Liver (tissue), 9 donors: ENCODE data around the gene ARAP1. TPM values are rescaled to one million over a fixed set of nuclear protein-coding genes. Genes with fewer than 3 reads are reported as not detected.

ENCODE experiments used
- DNase-seq: peaks from one replicate; pipeline ENCODE4 v3.0.0-alpha.2; 2017; ENCODE audit warnings: low spot score
- H3K27ac ChIP-seq, 2 donors: one replicate each; pipeline ENCODE4 v1.7.0; 2013; ENCODE audit warnings: inconsistent platforms in 2 of 2, low read length in 2 of 2, control low read depth in 1 of 2, low read depth in 1 of 2, mild to moderate bottlenecking in 1 of 2
- H3K27me3 ChIP-seq, 4 donors: one replicate each; pipeline versions ENCODE4 v1.6.1 to v1.7.0; 2013; ENCODE audit warnings: low read length in 3 of 4, inconsistent platforms in 1 of 4, mild to moderate bottlenecking in 1 of 4, moderate library complexity in 1 of 4; ENCODE audit not compliant: control insufficient read depth in 4 of 4, insufficient read depth in 4 of 4
- H3K36me3 ChIP-seq, 4 donors: one replicate each; pipeline versions ENCODE4 v1.6.1 to v1.7.0; 2013; ENCODE audit warnings: low read length in 3 of 4, mild to moderate bottlenecking in 3 of 4, low read depth in 1 of 4, moderate library complexity in 1 of 4; ENCODE audit not compliant: control insufficient read depth in 4 of 4, insufficient read depth in 3 of 4
- H3K4me1 ChIP-seq, 4 donors: one replicate each; pipeline versions ENCODE4 v1.6.1 to v1.7.0; 2013; ENCODE audit warnings: low read length in 3 of 4, mild to moderate bottlenecking in 3 of 4, moderate library complexity in 1 of 4; ENCODE audit not compliant: control insufficient read depth in 4 of 4, insufficient read depth in 4 of 4
- H3K4me3 ChIP-seq, 3 donors: one replicate each; pipeline versions ENCODE4 v1.6.1 to v1.7.0; 2013; ENCODE audit warnings: low read length in 3 of 3, control low read depth in 1 of 3, low read depth in 1 of 3, mild to moderate bottlenecking in 1 of 3
- H3K9ac ChIP-seq, 2 donors: one replicate each; pipeline ENCODE4 v1.7.0; 2013; ENCODE audit warnings: low read length in 2 of 2, mild to moderate bottlenecking in 2 of 2, moderate library complexity in 2 of 2, control low read depth in 1 of 2, low read depth in 1 of 2
- H3K9me3 ChIP-seq, 4 donors: one replicate each; pipeline versions ENCODE4 v1.6.1 to v1.7.0; 2013; ENCODE audit warnings: low read length in 3 of 4; ENCODE audit not compliant: control insufficient read depth in 4 of 4
- CTCF ChIP-seq: fragments of 150-350 bp; IDR thresholded peaks from 2 replicates; pipeline ENCODE4 v1.5.1; 2017; ENCODE audit warnings: improper control_type of control experiment, low read depth, low read length; ENCODE audit not compliant: missing input control
- EGR1 ChIP-seq, 2 donors: IDR thresholded peaks; 2 replicates each; pipeline ENCODE4 v1.6.1; 2016 to 2018; ENCODE audit warnings: antibody characterized with exemption in 2 of 2, low read depth in 2 of 2
- FOXA1 ChIP-seq: IDR thresholded peaks from 2 replicates; pipeline ENCODE4 v1.6.1; 2016; ENCODE audit warnings: antibody characterized with exemption
- FOXA2 ChIP-seq: IDR thresholded peaks from 2 replicates; pipeline ENCODE4 v1.6.1; 2016; ENCODE audit warnings: antibody characterized with exemption
- GABPA ChIP-seq, 2 donors: IDR thresholded peaks in 1 of 2; conservative IDR thresholded peaks in 1 of 2; 2 replicates each; pipeline ENCODE4 v1.6.1; 2016; ENCODE audit warnings: antibody characterized with exemption in 2 of 2, mild to moderate bottlenecking in 1 of 2, moderate library complexity in 1 of 2
- HNF4A ChIP-seq, 2 donors: conservative IDR thresholded peaks; 2 replicates each; pipeline ENCODE4 v1.6.1; 2016; ENCODE audit warnings: antibody characterized with exemption in 2 of 2, mild to moderate bottlenecking in 2 of 2
- JUND ChIP-seq, 2 donors: IDR thresholded peaks; 2 replicates each; pipeline ENCODE4 v1.6.1; 2016; ENCODE audit warnings: antibody characterized with exemption in 2 of 2
- MAX ChIP-seq: IDR thresholded peaks from 2 replicates; pipeline ENCODE4 v1.6.1; 2016; ENCODE audit warnings: antibody characterized with exemption
- NR2F2 ChIP-seq: IDR thresholded peaks from 2 replicates; pipeline ENCODE4 v1.6.1; 2016; ENCODE audit warnings: antibody characterized with exemption
- REST ChIP-seq: IDR thresholded peaks from 2 replicates; pipeline ENCODE4 v1.6.1; 2016; ENCODE audit warnings: antibody characterized with exemption, mild to moderate bottlenecking
- RXRA ChIP-seq, 2 donors: IDR thresholded peaks; 2 replicates each; pipeline ENCODE4 v1.6.1; 2017 to 2018; ENCODE audit warnings: antibody characterized with exemption in 2 of 2, mild to moderate bottlenecking in 1 of 2
- TAF1 ChIP-seq: conservative IDR thresholded peaks from 2 replicates; pipeline ENCODE4 v1.6.1; 2016; ENCODE audit warnings: antibody characterized with exemption, mild to moderate bottlenecking
- ZBTB33 ChIP-seq: IDR thresholded peaks from 2 replicates; pipeline ENCODE4 v1.6.1; 2016; ENCODE audit warnings: antibody characterized with exemption
- WGBS: extraction: QIAGEN DNeasy Blood & Tissue Kit; methylation state at CpG from one replicate; pipeline ENCODE4 v1.1.7; 2013; 5-methylcytosine and 5-hydroxymethylcytosine counted together
- polyA plus RNA-seq, 2 donors: library from polyadenylated mRNA; stranded (reverse) in 1 of 2; unstranded in 1 of 2; fragments of 200-250 nt in 1 of 2; fragments of >200 nt in 1 of 2; fragmentation: Nextera tagmentation in 1 of 2; extraction: Ambion mirVana in 1 of 2; gene quantifications; one replicate each; pipeline versions ENCODE4 v1.2.1 to v1.2.3, GENCODE V29; 2013 to 2015
- total RNA-seq, 2 donors: library from RNA; depleted of rRNA; stranded (reverse); fragments of >200 nt; gene quantifications; one replicate each; pipeline ENCODE4 v1.2.3, GENCODE V29; 2014
- TF ChIP-seq, protein P1 (sequence below): IDR thresholded peaks from 2 replicates; pipeline ENCODE4 v1.6.1; 2016; ENCODE audit warnings: antibody characterized with exemption
- donor health status: healthy.
- donor health status: healthy.
- donor health status: healthy.
- donor health status: healthy.
- donor health status: healthy.

ARAP1 gene
- total and polyA plus RNA-seq, 4 donors: 14.4 to 77.8 (median 43.5) TPM

GRCh38 chr11:72636376-72636775 lies 115.8 kb downstream of the ARAP1 start:
- H3K27me3 ChIP-seq: no peaks in the 10 kb centered on the region
- 78% methylated on average over 3 of the region's 3 CpGs for WGBS
- DNase-seq: no peak
- TF ChIP-seq FOXA2: no peak
- no peak for TF ChIP-seq ZBTB33
- TF ChIP-seq JUND (IDR thresholded peaks at IDR 0.05): no peak
- no peak for TF ChIP-seq CTCF
- H3K4me3 ChIP-seq: no peak overlapping the region
- peak overlapping the region in 1 of 2 donors; percentile 52 for H3K27ac ChIP-seq
- H3K4me1 ChIP-seq: peaks cover 0 to 7% (median 0%) of the 10 kb centered on the region in 4 donors
- no peaks in the 10 kb centered on the region for H3K9me3 ChIP-seq
- H3K9ac ChIP-seq: no peak overlapping the region
- H3K36me3 ChIP-seq: no peaks in the 10 kb centered on the region

DNA sequence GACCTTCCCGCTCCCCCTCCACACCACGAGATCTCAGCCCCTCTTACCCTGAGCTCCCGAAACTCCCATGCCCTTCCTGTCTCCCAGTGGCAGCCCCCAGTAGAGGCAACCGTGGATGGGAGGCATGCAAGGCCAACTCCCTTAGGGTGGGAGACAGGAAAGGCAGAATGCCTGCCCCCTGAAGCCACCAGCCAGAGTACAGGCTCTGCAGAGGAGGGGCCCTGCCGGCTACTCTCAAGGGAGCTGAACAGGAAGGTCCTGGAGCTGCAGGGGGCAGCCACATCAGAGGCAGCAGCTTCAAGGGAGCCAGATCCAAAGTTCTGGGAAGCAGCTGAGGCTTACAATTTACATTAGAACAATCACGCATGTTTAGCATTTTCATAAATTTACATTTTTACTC lies 116.3 kb downstream of the ARAP1 start:
- no peak overlapping the region for H3K9ac ChIP-seq
- no peaks in the 10 kb centered on the region for H3K36me3 ChIP-seq
- H3K27me3 ChIP-seq: no peaks in the 10 kb centered on the region
- no peak overlapping the region for H3K27ac ChIP-seq
- no peak for DNase-seq
- no peaks in the 10 kb centered on the region for H3K9me3 ChIP-seq
- peaks cover 0 to 7% (median 0%) of the 10 kb centered on the region in 4 donors for H3K4me1 ChIP-seq
- H3K4me3 ChIP-seq: no peak overlapping the region
- WGBS: 77% methylated on average over 6 of the region's 6 CpGs
- TF ChIP-seq JUND (IDR thresholded peaks at IDR 0.05) (no peak), NR2F2 (no peak), REST (no peak), ZBTB33 (no peak), HNF4A (conservative IDR thresholded peaks at IDR 0.05) (no peak), EGR1 (IDR thresholded peaks at IDR 0.05; ENCODE audit: low read depth in 2 of 2) (no peak), GABPA (IDR thresholded peaks at IDR 0.05 in 1 of 2, conservative IDR thresholded peaks at IDR 0.05 in 1 of 2) (no peak), RXRA (IDR thresholded peaks at IDR 0.05) (no peak), MAX (no peak), TAF1 (no peak), FOXA1 (no peak), CTCF (no peak)
- TF ChIP-seq, protein P1, sequence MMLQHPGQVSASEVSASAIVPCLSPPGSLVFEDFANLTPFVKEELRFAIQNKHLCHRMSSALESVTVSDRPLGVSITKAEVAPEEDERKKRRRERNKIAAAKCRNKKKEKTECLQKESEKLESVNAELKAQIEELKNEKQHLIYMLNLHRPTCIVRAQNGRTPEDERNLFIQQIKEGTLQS: no peak
